SK-N-SH (cell line): ENCODE results near the gene TESMIN.

Experiments
- JUND ChIP-seq: IDR thresholded peaks from 2 replicates; pipeline ENCODE4 v1.4.0; 2012
- POLR2AphosphoS5 ChIP-seq: IDR thresholded peaks from 2 replicates; pipeline ENCODE4 v1.6.1; 2012; ENCODE audit warnings: low read depth, low read length
- RAD21 ChIP-seq: IDR thresholded peaks from 2 replicates; pipeline ENCODE4 v1.6.1; 2012; ENCODE audit warnings: mild to moderate bottlenecking, low read length
- SIN3A ChIP-seq: IDR thresholded peaks from 2 replicates; pipeline ENCODE4 v1.6.1; 2012; ENCODE audit warnings: low read depth, mild to moderate bottlenecking, low read length, moderate library complexity, borderline replicate concordance
- YY1 ChIP-seq: IDR thresholded peaks from 2 replicates; pipeline ENCODE4 v1.4.0; 2012; ENCODE audit warnings: low read depth, mild to moderate bottlenecking
- TF ChIP-seq, protein P1 (sequence below): fragments of 200-600 bp; sonication (generic); IDR thresholded peaks from 2 replicates; pipeline ENCODE4 v1.6.1; 2017; ENCODE audit warnings: antibody characterized with exemption, mild to moderate bottlenecking, moderate library complexity

DNA sequence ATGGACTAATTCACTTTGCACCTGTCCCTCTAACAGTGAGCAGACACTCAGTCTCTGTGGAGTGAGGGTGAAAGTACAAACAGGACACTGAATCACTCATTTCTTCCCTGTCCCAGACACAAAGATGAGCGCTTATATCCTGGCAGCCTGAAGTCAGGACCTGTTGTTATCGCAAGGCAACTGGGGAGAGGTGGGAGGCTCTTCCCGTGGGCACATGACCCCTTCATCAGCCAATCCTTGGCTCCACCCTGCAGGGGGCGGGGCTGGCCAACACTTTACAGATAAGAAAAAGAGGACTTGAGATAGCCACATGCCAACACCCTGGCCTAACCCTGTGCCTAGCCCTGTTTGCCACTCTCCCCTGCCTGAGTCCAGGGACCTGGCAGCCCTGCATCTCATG lies 29.5 kb upstream of the TESMIN start:
- no peak for TF ChIP-seq JUND
- TF ChIP-seq, protein P1, sequence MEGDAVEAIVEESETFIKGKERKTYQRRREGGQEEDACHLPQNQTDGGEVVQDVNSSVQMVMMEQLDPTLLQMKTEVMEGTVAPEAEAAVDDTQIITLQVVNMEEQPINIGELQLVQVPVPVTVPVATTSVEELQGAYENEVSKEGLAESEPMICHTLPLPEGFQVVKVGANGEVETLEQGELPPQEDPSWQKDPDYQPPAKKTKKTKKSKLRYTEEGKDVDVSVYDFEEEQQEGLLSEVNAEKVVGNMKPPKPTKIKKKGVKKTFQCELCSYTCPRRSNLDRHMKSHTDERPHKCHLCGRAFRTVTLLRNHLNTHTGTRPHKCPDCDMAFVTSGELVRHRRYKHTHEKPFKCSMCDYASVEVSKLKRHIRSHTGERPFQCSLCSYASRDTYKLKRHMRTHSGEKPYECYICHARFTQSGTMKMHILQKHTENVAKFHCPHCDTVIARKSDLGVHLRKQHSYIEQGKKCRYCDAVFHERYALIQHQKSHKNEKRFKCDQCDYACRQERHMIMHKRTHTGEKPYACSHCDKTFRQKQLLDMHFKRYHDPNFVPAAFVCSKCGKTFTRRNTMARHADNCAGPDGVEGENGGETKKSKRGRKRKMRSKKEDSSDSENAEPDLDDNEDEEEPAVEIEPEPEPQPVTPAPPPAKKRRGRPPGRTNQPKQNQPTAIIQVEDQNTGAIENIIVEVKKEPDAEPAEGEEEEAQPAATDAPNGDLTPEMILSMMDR = no peak
- no peak for TF ChIP-seq SIN3A
- TF ChIP-seq YY1 = no peak
- no peak for TF ChIP-seq POLR2AphosphoS5
- TF ChIP-seq RAD21 = no peak
